AG10803 (cell line): ENCODE measurements around the gene DAZAP1.
"Not testable (repeated sequence)": the region's sequence is repeated elsewhere in the genome, so short reads cannot be mapped to it uniquely, and the experiment has no call there.

Experiments
- DNase-seq: peaks from one replicate; pipeline ENCODE4 v3.0.0; 2010; ENCODE audit warnings: low read depth
- H3K4me3 ChIP-seq: 2 replicates; pipeline ENCODE4 v1.5.1; 2011; ENCODE audit warnings: mild to moderate bottlenecking, low read length, control low read depth
- TF ChIP-seq, protein P1 (sequence below): conservative IDR thresholded peaks from 2 replicates; pipeline ENCODE4 v1.5.1; 2011; ENCODE audit warnings: mild to moderate bottlenecking, low read length, control low read depth, inconsistent platforms

The DAZAP1 gene

DNA sequence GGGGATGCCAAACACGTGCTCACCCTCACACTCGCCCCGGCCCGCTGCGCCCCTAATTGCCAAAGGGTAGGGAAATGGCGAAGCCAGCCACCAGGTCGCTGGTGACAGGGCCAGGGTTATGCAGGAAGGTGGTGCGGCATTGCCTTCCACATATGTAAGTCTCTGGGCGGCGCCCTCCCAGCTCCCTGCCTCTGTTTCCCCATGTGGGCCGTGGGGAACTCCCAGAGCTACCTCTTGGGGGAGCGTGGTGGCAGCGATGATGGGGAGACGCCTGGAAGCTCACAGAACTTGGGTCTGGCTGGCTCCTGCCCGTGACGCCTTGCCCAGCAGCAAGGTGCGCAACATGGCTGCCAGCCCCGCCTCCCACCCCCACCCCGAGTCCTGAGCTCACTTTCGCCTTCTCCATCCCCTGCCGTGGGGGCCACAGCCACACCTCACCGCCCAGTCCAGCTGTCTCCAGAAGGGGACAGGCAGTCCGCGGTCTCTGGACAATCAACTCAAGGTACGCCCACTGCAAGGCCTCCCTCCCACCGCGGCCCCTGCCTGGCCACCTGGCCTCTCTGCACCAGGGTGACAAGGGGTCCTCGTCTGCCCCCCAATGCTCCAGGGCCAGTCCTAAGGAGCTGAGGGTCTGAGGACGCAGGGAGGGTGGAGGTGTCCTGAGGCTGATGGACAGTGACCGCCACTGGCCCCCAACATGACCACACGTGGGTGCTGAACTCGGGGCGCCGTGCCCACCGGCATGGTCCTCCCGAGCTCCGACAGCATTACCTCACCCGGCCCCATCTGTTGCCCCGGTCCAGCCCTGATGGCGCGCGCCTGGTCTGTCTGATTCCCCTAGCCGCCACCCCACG is 65.1 kb downstream of the DAZAP1 start:
- TF ChIP-seq, protein P1, sequence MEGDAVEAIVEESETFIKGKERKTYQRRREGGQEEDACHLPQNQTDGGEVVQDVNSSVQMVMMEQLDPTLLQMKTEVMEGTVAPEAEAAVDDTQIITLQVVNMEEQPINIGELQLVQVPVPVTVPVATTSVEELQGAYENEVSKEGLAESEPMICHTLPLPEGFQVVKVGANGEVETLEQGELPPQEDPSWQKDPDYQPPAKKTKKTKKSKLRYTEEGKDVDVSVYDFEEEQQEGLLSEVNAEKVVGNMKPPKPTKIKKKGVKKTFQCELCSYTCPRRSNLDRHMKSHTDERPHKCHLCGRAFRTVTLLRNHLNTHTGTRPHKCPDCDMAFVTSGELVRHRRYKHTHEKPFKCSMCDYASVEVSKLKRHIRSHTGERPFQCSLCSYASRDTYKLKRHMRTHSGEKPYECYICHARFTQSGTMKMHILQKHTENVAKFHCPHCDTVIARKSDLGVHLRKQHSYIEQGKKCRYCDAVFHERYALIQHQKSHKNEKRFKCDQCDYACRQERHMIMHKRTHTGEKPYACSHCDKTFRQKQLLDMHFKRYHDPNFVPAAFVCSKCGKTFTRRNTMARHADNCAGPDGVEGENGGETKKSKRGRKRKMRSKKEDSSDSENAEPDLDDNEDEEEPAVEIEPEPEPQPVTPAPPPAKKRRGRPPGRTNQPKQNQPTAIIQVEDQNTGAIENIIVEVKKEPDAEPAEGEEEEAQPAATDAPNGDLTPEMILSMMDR: no peak
- no peak for DNase-seq

DNA sequence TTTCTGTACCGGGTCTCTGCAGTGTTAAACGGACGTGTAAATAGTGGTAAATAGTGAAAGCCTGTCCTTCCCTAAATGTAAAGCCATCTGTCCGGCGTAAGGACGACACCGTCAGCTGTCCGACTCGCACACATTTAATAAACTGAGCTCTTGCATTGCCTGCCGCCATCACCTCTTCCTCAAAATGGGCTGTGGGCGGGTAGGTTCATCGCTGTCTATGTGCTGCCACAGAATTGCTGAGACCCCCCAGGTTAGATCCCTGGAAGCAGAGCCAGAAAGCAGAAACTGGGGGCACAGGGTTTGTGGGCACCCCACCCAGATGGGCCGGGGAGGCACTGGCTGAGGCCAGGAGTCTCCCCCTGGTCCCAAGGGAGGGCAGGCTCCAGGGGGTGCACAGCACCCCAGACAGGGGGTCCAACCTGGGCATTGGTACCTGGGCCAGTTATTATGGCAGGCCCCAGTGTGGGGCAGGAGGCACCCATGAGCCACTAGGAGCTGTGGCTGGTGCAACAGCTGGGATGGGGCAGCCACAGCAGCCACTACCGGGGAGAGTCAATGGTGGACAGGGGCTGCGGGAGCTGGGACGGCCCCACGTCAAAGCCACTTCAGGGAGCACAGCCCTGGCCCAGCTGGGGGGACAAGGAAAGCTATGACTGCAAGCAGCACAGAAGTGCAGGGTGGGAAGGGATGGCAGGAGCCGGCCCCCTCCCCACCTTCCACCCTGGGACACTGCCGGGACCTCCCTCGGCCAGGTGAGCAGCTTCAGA is 65.9 kb downstream of the DAZAP1 start:
- TF ChIP-seq, protein P1: no peak
- H3K4me3 ChIP-seq: no peak overlapping the region
- DNase-seq: no peak

More for the DNA sequence above, 65.1 kb downstream of the DAZAP1 start:
- no peak overlapping the region for H3K4me3 ChIP-seq

DNA sequence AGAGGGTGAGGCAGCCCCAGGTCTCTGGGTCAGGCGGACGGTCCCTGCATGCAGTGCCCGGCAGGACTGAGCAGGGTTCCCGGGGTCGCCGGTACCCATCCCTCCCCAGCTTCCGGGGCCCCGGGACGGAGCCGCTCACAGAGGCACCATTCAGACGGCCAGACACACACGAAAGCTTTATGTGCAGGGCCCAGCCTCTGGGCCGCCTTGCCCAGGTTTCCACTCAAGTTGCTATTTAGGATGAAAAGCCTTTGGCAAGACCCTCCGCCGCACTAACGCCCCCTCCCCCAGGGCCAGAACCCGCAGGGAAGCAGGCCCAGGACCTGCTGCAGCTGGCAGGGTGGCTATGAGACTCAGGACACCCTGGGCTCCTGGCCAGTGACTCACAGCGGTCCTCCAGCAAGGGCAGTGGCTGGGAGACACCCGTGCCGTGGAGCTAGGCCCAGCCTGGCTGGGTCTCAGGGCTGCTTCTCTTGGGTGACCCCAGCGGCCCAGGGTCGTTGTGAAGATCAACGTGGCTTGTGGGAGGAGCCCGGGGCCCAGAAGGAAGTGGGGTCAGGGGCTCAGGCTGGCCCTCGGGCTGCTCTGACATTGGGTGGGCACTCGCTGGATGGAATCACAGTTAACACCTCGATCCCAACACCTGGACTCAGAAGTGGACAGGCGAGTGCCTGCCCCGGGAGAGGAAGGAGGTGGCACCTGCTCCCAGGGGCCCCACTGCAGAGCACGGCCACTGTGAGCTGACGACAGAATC is 66.8 kb downstream of the DAZAP1 start:
- TF ChIP-seq, protein P1: no peak
- no peak overlapping the region for H3K4me3 ChIP-seq
- no peak for DNase-seq

DNA sequence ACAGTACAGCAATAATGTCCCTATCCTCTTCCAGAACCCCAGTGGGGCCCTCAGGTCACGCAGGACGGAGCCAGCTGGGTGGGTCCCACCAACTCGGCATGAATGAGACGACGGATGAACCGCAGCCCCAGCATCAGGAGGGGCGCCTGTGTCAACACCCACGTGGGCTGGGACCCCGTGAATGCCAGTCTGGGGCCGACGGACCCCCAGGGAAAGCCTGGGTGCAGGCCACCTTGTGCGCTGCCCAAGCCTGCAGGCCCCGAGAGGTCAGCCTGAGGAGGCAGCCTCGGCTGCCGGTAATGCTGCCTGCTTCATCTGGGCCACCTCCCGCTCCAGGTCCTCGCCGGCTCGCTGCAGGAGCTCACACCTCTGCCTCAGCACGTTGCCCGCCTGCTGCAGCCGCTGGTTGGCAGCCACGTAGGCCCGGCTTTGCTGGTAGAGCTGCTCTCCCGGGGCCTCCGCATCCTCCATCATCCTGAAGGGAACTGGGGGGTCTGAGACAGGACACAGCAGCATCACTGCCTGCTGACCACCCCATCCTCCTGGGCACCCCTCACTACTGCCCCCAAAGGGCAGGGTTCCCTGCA is 67.5 kb downstream of the DAZAP1 start:
- H3K4me3 ChIP-seq: no peak overlapping the region
- TF ChIP-seq, protein P1: no peak
- no peak for DNase-seq

DNA sequence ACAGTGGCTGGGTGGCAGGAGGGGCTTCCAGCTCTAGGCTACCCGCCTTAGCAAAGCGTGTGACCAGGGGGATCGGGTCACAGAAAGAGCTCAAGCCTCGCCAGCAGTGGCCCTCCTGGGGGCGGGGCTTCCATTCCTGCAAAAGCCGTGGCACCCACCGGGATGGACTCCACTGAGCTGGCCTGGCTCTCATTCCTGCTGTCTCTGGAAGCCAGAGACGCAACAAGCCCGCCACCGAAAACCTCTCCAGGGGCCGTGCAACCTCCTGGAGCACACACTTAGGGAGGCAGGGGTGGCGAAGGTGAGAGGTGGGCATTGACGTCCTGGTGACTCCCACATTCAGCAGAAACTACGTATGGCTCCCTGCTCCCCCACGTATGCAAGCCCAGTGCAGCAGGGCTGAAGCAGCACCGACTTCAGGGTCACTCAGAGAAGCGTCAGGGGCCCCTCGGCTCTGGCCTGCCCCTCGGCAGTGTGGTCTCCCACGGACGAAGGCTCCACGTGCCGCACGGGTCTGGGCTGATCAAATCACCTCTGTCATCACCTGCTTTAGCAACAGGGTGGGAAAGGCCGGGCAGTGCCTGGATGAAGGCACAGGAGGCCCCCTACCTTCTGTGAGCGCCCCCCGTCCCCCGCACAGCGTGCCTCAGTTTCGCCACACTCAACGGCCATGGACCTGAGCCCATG is 68.5 kb downstream of the DAZAP1 start:
- H3K4me3 ChIP-seq: no peak overlapping the region
- no peak for DNase-seq
- TF ChIP-seq, protein P1: no peak

DNA sequence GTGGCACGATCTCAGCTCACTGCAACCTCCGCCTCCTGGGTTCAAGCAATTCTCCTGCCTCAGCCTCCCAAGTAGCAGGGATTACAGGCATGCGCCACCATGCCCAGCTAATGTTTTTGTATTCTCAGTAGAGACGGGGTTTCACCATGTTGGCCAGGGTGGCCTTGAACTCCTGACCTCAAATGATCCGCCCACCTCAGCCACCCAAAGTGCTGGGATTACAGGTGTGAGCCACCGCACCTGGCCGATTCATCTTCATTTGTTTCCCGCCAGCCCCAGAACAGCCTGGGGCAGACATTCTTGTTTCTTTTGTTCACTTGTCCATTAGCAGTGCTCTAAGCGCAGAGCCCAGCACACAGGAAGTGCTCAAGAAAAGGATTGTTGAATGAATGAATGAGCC is 69.7 kb downstream of the DAZAP1 start:
- H3K4me3 ChIP-seq, DNase-seq: not testable (repeated sequence)
